Inferior parietal cortex (tissue), 1 donor: Measurements from ENCODE around the gene AURKA.
"Not testable (repeated sequence)": the region's sequence is repeated elsewhere in the genome, so short reads cannot be mapped to it uniquely, and the experiment has no call there.

Experiments
- DNase-seq: peaks from one replicate; pipeline ENCODE4 v3.0.0-alpha.2; 2016; ENCODE audit errors: extremely low spot score

AURKA gene

DNA sequence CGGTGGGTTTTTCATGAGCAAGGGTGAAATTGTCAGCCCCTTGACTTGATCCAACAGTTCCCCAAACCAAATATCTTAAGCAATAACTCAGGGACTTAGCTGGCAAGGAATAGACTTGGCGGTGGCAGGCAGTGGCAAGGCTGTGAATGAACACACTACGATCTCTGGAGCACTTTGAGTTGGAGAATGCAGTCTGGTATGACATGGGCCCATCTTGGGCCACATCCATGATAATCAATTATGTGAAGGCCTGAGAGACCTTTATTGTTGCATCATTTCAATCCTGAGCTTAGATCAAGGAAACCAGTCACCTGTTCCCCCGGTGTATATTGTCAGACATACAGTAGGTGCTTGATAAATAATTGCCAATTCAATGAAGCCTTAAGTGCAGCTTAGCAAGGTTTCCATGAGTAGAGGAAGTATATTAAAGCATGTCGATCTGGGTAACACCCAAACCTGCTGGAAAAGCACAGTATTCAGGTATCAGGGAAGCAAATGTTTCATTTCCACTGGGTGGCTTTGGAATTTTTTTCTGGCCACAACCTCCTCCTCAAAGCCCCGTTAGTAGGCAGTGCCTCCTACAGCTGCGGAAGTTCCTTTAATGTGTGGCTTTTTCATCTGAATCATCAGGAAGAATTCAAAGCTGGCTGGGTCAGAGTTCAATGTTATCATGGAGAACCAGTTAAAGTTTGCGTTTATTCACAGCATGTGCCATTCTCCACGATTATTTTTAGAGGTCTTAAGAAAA, 30.2 kb upstream of the AURKA start:
- no peak for DNase-seq

- no peak for DNase-seq
These were observed 29.1 kb upstream of the AURKA start for GRCh38 chr20:56420940-56421688.

GRCh38 chr20:56420028-56420427, 28.0 kb upstream of the AURKA start:
- no peak for DNase-seq

- DNase-seq = no peak
These were observed 26.4 kb upstream of the AURKA start for GRCh38 chr20:56418385-56418861.

DNA sequence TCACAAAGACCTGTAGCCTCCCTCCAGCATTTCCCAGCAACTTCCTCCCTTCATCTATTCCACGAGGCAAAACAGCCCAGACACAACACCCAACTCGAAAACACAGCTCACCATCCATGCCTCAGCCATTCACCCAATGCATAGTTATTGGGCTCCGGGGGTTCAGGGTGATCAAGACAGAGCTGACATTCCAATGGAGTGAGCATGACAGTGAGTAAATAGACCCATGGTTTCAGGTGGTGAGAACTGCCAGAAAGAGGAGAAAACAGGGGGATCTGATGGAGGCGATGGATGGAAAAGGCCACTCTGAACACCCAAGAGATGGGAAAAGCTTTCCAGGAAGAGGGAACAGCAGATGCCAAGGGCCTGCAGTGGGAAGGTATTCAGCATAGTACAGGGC, 25.9 kb upstream of the AURKA start:
- DNase-seq = no peak

GRCh38 chr20:56417402-56417801, 25.4 kb upstream of the AURKA start:
- DNase-seq = no peak

DNA sequence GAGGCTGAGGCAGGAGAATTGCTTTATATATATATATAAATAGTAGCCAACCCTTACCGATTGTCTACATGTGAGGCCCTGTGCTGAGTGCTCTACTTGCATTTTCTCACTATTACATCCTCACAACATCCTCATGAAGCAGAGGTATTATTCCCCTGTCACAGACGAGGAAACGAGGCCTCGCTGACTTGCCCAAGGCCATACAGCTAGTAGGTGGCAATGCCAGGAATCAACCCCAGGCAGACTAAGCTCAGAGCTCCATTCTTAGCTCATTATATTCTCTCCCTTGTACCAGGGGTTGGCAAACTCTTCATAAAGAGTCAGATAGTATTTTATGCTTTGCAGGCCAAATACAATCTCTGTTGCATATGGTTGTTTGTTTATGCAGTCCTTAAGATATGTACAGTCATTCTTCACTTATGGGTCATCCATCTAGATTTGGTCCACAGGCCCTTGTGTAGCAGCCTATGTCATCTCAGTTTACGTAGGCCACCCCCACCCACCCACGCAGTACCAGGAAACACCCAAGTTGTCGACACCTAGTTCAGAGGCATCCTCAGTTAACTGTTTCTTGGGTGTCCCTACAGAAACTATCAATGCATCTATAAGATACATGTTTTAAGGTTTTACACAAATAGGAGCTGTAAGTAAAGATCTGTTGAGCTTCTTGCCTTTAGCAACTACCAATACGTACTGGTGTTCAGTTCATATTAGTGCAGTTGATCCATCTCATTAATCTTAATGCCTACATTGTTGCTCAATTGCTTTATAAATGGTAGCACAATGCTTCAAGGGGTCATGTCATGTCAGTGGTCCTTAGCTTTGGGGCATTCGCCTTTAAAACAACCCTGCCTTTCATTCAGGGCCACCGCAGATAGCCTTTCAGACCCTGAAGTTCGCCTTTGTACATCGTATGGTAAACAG, 23.1 kb upstream of the AURKA start:
- no peak for DNase-seq

- DNase-seq = no peak
These were observed 20.9 kb upstream of the AURKA start for GRCh38 chr20:56412949-56413348.

DNA sequence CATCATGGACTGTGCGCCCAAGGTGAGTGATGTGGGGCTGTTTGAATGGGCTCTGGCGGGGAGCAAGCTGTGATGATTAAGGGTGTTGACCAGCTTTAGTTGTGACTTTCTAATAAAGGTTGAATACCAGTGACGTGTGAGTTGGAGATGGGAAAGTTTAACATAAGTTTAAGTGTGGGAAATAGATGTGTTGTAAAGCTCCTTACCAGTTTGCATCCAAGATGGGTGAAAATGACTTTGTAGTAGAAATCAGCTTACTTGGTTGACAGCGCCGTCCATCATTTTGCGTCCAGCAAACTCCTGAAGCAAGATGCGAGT, 20.4 kb upstream of the AURKA start:
- no peak for DNase-seq

DNA sequence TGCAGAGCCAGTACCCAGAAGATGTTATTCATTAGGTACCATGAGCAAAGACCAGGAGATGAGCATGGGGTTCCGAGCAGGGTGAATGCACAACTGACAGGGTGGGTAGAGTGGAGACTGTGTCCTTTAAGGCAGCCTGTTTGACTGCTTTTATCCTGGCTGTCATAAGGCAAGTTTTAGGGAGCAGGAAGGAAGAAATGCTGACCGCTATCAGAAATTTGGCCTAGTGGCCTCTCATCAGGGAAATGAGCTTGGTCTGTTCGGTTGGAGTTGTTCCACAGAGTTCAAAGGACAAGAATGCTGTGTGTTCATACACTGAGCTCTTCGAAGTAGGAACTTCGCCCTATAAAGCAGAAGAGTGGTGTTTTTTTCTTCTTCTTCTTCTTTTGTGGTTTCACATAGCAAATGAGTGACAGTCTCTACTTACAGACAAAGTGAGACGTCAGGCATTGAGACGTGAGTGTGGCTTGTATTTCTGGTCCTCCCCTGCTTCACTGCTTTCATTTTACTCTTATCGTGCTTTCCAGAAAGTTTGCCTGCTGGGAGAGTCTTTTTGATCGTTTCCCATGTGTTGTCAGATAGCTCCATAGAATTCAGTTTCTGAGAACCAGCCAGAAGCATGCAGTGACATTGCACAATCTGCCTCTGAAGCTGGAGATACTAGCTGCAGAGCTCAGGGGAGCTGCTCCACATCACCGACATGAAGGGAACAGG, 19.9 kb upstream of the AURKA start, which contains the start of gene CASS4:
Gene CASS4, plus strand, starts transcription at position 502 of the 714 bp plus-strand sequence. Its CDS starts 199 bp downstream, at position 701.
- peak; percentile 53 for DNase-seq

GRCh38 chr20:56411287-56411686, 19.3 kb upstream of the AURKA start:
- DNase-seq = not testable (repeated sequence)

DNA sequence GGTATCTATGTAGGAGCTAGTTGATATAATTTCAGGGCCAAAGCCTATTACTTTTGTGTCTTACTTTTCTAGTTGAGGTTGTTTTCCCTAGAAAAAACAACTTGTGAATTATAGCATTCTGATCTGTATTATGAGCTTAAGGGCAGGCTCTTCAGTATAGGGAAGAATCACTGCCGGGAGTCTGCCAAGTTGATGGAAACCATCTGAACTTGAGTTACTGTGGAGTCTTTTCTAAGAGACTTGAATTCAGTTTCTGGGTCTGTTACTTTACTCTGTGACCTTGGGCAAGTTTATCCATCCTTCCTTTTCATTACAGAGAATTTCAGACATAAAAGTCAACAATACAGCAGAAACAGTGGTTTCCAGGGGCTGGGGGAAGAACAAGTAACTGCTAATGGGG, 17.9 kb upstream of the AURKA start:
- DNase-seq = no peak

- no peak for DNase-seq
These were observed 17.5 kb upstream of the AURKA start for GRCh38 chr20:56409521-56409920.

DNA sequence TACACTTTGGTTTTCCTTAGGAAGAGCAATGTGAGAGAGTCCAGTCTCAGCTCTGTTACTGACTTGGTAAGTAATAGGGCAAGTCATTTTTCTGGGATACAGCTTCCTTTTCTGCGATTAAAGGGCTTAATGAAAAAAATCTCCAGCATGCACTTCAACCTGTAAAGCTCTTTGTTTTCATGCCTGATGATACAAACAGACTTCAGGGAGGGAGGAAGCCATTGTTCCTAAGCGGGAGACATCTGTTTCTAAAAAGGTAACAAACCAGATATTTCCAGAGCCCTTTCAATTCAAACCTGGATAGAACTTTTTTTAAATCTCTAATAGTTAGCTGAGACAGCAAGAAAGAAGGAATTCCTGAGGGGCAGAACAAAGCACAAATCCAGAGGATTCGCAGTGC, 14.9 kb upstream of the AURKA start:
- DNase-seq = no peak

GRCh38 chr20:56405356-56405755, 13.3 kb upstream of the AURKA start:
- DNase-seq = not testable (repeated sequence)

- no peak for DNase-seq
These were observed 11.4 kb upstream of the AURKA start for GRCh38 chr20:56403465-56403864.

DNA sequence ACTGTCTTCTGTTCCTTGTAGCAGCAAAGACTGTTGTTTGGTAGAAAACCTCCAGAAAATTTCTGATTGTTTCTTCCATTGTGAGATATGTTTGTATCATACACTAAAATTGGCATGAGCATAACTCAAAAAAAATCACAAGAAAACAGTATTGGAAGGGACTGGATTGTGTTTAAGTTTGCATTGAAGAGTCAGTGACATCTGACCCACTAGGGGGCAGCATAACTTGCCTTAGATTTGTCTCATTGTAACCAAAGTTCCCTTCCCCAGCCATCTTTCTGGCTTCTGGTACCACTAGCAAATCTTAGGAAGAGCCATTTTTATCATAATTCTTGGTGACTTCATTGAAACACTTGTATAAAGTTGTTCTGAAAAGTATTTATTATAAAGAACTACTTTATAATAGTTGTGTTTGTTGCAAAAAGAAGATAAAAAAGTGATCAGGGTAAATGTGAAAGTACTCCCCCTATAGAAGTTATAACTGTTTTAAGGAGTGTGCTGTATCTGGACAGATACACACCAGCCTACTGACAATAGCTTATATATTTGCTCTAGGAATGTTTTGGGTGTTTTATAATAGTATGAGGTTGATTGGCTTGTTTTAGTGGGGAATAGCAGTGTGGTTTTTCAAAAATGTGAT, 8.1 kb upstream of the AURKA start:
- DNase-seq = peak; percentile 85

GRCh38 chr20:56395166-56395565, 3.2 kb upstream of the AURKA start:
- DNase-seq = no peak

DNA sequence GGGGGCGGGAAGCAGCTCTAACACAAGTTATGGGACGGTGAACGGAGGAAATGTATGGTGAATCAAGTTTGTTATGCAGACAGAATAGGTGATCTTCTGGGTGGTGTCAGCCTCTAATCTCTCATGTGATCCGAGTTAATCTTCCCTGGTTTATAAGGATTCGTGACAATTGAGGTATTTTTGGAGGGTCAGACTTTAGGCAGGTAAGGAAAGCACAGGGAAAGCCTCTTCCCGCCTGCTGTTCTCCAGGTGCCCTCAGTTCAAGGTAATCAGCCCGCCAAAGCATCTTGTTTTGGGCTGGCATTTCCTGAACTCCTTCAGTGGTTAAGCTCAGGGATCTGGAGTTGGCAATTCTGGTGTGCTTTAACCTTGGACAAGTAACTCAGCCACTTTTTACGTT, 1.6 kb upstream of the AURKA start:
- no peak for DNase-seq

GRCh38 chr20:56392881-56393482, 967 bp upstream of the AURKA start:
- DNase-seq = no peak
